Measurements from ENCODE around the gene FGF22.
A peak's percentile ranks its signal among the peaks of the same experiment; 100 is the strongest.
"Not testable (repeated sequence)": the region's sequence is repeated elsewhere in the genome, so short reads cannot be mapped to it uniquely, and the experiment has no call there.

FGF22 gene

DNA sequence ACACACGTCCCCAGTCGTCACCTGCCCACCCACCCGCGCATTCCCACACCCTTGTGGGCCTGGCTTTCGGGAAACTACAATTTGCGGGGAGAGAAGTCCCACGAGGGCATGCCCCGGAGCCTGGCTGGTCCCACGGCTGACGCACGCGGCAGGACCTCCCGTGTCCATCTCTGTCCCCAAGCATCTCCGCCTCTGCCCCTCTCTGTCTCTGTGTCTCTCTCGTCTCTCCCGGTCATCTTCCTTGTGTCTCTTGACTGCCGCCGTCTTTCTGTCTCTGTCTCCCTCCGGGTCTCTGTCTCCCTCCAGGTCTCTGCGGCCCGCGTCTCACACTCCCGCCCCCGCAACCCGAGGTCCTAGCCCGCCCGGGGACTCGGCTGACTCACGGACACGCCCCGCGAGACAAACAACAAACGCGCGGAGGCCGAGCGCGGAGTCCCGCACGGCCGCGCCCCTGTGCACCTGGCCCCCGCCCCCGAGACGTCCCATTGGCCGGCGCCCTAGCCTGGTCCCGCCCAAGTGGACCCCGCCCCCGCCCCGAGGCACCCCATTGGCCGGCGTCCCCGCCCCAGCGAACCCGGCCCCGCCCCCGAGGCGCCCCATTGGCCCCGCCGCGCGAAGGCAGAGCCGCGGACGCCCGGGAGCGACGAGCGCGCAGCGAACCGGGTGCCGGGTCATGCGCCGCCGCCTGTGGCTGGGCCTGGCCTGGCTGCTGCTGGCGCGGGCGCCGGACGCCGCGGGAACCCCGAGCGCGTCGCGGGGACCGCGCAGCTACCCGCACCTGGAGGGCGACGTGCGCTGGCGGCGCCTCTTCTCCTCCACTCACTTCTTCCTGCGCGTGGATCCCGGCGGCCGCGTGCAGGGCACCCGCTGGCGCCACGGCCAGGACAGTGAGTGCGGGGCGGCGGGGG, at the start of gene FGF22:
Gene FGF22, plus strand, starts transcription at position 627 of the 908 bp plus-strand sequence. Its CDS starts 47 bp downstream, at position 674.
- DNase-seq: peak; percentile 97
- peak; percentile 90 for ATAC-seq

GRCh38 chr19:590396-590745, 49.3 kb upstream of the FGF22 start:
- ATAC-seq: peak; percentile 17
- DNase-seq: no peak

- ATAC-seq: no peak
- DNase-seq: no peak
Measured at GRCh38 chr19:590750-591098, 49.0 kb upstream of the FGF22 start.

DNA sequence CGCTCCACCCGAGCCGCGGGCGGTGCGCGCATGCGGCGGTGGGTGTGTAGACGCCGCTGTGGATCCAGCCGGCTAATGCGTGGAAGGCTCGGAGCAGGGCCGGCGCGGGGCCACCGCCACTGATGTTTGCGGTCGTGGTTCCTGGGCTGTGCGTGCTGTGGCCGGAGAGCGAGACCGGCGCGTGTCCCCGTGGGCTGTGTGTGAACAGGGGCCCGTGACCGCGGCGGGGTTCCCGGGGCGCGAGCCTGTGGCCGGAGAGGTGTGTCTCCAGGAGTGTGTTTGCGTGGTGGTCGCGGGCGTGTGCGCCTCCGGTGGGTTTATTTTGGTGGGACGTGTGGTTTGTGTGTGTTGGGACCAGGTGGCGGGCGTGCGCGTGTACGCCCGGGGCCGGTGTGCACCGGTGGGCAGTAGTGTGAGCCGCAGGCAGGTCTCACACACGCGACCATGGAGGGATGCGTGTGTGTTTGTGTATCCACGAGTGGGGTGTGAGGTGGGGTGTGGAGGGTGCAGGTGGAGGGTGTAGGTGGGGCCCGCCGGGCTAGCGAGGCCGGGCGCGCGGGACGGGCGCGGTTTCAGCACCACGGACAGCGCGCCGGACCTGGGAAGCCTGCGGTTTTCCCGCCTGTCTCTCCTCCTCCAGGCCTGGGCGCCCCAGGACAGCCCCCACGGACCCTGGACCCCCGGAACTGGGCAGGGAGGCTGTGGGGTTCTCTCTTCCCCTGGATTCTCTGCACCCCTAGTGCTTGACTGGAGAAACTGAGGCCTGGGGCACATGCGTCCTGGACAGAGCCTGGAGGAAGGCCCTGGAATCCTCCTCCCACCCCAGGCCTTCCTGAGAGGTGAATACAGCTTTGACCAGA, 48.4 kb upstream of the FGF22 start:
- no peak for ATAC-seq

GRCh38 chr19:592101-592500, 47.6 kb upstream of the FGF22 start:
- ATAC-seq (no peak), DNase-seq (no peak)

More for the DNA sequence above, 48.4 kb upstream of the FGF22 start:
- no peak for DNase-seq

DNA sequence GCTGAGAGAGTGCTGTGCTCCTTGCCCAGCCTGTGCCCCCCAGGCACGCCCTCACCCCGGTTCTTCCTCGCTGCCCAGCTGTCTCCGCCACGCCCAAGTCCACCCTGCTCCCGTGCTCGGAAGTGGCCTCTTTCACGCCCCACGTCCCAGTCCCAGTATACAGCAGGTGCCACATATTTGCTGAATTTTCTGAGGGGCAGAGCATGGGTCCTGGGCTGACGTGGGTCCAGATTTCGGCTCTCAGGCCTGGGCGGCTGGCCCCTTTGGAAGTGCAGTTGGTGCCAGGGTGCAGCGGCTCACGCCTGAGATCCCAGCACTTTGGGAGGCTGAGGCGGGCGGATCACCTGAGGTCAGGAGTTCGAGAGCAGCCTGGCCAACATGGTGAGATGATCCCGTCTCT, 46.6 kb upstream of the FGF22 start:
- DNase-seq (no peak), ATAC-seq (no peak)

DNA sequence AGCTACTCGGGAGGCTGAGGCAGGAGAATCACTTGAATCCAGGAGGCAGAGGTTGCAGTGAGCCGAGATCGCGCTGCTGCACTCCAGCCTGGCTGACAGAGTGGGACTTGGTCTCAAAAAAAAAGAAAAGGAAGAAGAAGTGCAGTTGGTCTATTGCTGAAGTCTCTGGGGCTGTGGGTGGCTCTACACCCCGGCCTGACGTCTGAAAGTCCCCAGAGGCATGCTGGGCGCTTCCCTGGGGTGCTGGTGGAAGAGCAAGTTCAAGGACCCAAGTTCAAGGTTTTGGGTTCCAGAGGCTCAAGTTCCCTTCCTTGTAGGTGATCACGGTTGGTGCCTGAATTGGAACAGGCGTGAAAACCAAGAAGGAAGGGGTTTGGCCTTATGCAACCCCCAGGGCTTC, 46.2 kb upstream of the FGF22 start:
- DNase-seq: no peak
- ATAC-seq: no peak

GRCh38 chr19:594265-594870, 45.3 kb upstream of the FGF22 start:
- DNase-seq (no peak), ATAC-seq (no peak)

DNA sequence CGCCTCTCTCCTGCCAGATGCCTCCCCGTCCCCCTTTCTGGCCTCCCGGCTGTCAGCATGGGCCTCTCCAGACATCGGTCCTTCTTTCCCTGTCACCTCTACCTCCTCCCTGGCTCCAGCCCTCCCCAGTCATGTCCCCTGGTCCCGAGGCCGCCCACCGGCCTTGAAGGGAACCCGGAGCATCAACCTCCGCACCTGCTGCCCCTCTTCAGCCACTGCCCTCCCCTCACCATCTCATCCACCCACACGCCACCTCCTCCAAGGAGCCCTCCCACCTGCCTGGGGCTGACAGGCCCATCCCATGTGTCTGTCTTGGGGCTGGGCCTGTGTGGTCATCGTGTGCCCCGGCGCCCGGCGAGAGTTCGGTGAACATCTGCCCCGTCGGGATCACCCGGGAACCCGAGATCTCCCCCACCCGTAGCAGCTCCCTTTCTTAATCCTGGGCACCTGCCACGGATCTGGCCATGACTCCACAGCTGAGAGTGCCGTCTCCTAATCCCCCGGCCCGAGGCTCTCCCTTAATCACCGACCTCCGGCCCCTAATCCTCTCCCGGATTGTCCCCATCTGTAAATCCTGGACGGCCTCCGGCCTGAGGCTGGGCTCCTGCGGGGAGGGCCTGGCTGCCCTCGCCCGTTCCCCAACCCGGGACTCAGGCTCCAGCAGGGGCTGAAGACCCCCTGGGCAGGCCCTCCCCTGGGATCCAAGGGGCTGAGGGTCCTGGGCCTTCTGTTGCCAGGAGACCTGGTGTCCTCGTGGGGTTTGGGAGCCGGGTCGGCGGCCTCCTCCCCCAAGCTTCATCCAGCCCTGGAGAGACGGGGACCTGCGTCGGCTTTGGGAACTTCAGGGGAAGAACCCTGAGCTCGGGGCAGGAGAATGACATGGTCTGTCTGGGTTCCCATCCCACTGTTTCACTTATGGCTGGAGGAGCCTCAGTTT, 44.1 kb upstream of the FGF22 start:
- DNase-seq: no peak
- ATAC-seq: no peak

- DNase-seq (no peak), ATAC-seq (no peak)
Measured at GRCh38 chr19:596263-596655, 43.4 kb upstream of the FGF22 start.

GRCh38 chr19:597406-598315, 42.0 kb upstream of the FGF22 start:
- no peak for ATAC-seq
- DNase-seq: no peak

DNA sequence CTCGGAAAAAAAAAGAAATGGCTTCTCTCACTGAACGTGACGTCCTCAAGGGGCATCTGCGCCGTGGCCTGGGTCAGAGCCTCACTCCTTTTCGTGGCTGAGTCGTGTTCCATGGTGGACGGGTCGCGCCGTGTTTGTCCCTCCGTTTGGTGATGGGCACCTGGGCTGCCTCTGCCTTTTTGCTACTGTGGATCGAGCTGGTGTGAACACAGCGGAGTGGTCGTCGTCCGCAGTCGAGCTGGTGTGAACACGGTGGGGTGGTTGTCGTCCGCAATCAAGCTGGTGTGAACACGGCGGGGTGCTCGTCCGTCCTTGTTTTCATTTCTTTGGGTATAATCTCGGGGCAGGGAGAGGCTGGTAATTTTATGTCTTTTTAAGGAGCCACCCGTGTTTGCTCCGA, 38.4 kb upstream of the FGF22 start:
- ATAC-seq (no peak), DNase-seq (no peak)

- DNase-seq: no peak
- no peak for ATAC-seq
Measured at GRCh38 chr19:601790-602189, 37.9 kb upstream of the FGF22 start.

DNA sequence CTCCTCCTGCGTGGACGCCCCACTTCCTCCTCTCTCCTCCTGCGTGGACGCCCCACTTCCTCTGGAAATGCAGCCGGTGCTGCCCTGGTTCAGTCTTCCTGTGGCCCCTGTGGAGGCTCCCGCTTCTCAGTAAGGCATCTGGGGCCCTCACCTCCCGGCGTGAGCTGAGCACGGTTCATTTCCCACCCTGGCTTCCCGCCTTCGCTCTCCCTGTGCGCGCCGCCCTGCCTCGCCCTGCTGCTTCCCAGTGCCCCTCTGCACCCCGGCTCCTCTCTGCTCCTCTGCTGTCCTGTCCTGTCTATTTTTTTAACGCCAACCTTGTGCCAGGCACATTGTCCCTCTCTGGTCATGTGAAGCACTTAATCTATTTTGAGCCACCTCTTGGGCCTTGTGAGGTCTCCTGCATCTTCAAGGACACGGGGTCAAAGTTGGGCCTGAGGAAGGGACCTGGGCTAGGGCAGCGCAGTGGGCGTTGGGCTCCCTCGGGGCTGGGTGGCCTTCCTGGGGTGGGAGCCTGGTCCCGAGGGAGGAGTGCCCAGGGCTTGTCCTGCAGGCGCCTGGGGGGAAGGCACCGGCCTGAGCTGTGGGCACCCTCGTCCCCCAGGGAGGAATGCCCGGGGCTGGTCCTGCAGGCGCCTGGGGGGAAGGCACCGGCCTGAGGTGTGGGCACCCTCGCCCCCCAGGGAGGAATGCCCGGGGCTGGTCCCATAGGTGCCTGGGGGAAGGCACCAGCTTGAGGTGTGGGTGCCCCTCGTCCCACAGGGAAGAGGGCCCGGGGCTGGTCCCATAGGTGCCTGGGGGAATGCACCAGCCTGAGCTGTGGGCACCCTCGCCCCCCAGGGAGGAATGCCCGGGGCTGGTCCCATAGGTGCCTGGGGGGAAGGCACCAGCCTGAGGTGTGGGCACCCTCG, 37.0 kb upstream of the FGF22 start:
- DNase-seq (no peak), ATAC-seq (no peak)

DNA sequence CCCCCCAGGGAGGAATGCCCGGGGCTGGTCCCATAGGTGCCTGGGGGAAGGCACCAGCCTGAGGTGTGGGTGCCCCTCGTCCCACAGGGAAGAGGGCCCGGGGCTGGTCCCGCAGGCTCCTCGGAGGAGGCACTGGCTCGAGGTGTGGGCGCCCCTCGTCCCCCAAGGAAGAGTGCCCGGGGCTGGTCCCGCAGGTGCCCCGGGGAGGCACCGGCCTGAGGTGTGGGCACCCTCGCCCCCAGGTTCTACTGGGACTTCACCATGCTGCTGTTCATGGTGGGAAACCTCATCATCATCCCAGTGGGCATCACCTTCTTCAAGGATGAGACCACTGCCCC, 36.4 kb upstream of the FGF22 start:
- DNase-seq, ATAC-seq: not testable (repeated sequence)

- not testable (repeated sequence) for ATAC-seq, DNase-seq
Measured at GRCh38 chr19:603779-604178, 35.9 kb upstream of the FGF22 start.

GRCh38 chr19:604355-604754, 35.3 kb upstream of the FGF22 start:
- ATAC-seq: peak; percentile 81
- peak; percentile 71 for DNase-seq

DNA sequence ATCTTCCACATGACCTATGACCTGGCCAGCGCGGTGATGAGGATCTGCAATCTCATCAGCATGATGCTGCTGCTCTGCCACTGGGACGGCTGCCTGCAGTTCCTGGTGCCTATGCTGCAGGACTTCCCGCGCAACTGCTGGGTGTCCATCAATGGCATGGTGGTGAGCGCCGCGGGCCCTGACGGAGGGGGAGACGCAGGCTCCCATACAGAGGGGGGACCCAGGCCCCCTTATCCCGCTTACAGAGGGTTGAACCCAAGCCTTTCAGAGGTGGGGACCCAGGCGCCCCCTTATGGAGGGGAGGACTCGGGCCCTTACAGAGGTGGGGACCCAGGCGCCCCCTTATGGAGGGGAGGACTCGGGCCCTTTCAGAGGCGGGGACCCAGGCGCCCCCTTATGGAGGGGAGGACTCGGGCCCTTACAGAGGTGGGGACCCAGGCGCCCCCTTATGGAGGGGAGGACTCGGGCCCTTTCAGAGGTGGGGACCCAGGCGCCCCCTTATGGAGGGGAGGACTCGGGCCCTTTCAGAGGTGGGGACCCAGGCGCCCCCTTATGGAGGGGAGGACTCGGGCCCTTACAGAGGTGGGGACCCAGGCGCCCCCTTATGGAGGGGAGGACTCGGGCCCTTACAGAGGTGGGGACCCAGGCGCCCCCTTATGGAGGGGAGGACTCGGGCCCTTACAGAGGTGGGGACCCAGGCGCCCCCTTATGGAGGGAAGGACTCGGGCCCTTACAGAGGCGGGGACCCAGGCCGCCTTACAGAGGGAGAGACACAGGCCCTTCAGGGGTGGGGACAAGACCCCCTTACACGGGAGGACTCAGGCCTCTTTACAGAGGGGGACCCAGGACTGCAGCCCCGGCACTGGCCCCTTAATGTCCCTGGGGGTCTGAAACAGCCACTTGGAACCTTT, 34.4 kb upstream of the FGF22 start:
- DNase-seq: peak; percentile 46
- not testable (repeated sequence) for ATAC-seq

Data from stimulated activated naive CD8-positive, alpha-beta T cell treated with anti-CD3 and anti-CD28 coated beads, Interleukin-15, Interleukin-2, amounts not matched to agents 100 U/mL and 50 U/mL, for 24 hours (primary cell).